Osteocyte (in vitro differentiated cells): ENCODE data around the gene HSD17B2. TPM values are rescaled to one million over a fixed set of nuclear protein-coding genes. Genes with fewer than 3 reads are reported as not detected.

ENCODE experiments used
- DNase-seq: peaks from one replicate; pipeline ENCODE4 v3.0.0; 2021; ENCODE audit warnings: mixed read lengths; ENCODE audit not compliant: unreplicated experiment; ENCODE audit errors: extremely low spot score
- H3K27ac Mint-ChIP-seq: one replicate; pipeline ENCODE4 v1.8.0; 2021; ENCODE audit warnings: mild to moderate bottlenecking, mixed read lengths; ENCODE audit not compliant: unreplicated experiment
- H3K27me3 Mint-ChIP-seq: one replicate; pipeline ENCODE4 v1.8.0; 2021; ENCODE audit warnings: mixed read lengths; ENCODE audit not compliant: unreplicated experiment
- H3K36me3 Mint-ChIP-seq: one replicate; pipeline ENCODE4 v1.8.0; 2021; ENCODE audit warnings: mixed read lengths; ENCODE audit not compliant: unreplicated experiment
- H3K4me1 Mint-ChIP-seq: one replicate; pipeline ENCODE4 v1.8.0; 2021; ENCODE audit warnings: mixed read lengths; ENCODE audit not compliant: unreplicated experiment
- H3K4me3 Mint-ChIP-seq: one replicate; pipeline ENCODE4 v1.8.0; 2021; ENCODE audit warnings: mild to moderate bottlenecking, moderate library complexity, mixed read lengths; ENCODE audit not compliant: unreplicated experiment
- H3K9me3 Mint-ChIP-seq: one replicate; pipeline ENCODE4 v1.8.0; 2021; ENCODE audit warnings: mixed read lengths; ENCODE audit not compliant: unreplicated experiment
- CTCF ChIP-seq: fragments of 200-600 bp; sonication (generic); IDR thresholded peaks from 2 replicates; pipeline ENCODE4 v1.5.0; 2021; ENCODE audit warnings: antibody characterized with exemption, mild to moderate bottlenecking, moderate library complexity
- total RNA-seq: library from RNA; stranded (reverse); gene quantifications from 2 replicates; pipeline ENCODE4 v1.2.1, GENCODE V29; 2021

The HSD17B2 gene
- total RNA-seq, 1 donor from 2014 or later: 0.40 TPM

DNA sequence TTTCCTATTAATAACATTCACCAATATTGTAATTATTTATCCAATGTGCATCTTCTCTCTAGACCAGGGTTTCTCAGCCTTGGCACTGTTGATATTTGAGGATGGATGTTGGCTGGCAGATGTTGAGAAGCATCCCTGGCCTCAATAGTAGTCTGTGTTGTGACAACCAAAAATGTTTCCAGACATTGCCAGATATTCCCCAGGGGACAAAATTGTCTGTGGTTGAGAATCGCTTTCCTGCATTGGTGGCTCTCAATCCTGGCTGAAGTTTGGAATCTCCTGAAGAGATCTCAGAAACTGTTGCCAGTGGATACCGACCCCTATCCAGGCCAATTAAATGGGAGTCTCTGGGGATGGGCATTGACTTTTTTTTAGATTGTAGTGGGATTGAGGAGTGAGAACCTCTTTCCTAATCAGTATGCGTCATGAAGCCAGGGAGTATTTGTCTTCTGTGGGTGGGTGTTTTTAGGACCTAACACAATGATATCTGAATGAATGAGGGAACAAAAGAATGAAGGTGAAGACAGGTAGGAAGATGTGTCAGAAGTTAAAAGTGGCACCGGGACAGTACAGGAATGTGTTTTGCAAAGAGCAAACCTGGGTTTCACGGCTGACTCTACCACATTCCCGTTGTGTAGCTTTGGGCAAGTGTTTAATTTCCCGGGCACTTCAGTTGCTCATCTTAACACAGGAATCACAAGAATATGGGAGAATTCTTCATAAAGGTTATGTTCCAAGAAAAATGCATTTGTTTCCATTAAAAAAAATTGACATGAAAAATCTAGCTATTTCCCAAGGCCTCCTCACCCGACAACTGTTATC, 24.3 kb downstream of the HSD17B2 start:
- TF ChIP-seq CTCF: no peak
- Mint-ChIP-seq H3K27ac (no peak overlapping the region), H3K4me3 (no peak overlapping the region), H3K27me3 (peaks cover 31% of the 10 kb centered on the region), H3K36me3 (no peaks in the 10 kb centered on the region), H3K9me3 (no peaks in the 10 kb centered on the region), H3K4me1 (no peaks in the 10 kb centered on the region)
- DNase-seq: no peak

DNA sequence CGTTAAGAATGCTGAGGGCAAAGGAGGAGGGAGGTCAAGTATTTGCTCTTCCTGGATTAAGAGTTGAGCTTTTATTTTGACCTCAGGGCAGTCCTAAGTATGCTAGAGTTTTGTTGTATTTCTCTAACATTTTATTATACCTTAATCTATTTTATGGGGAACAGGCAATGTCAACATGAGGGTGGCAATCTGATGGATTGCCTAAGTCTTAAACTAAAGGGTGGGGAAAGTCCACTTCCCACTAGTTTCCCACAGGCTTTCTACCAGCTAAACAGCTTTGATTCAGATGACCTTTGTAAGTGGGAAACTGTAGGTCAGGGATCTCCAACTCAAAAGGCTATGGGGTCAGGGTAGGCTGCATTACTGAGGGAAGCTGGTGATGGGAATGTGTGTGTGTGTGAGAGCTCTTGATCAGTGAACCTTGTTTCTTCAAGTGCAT, 24.9 kb downstream of the HSD17B2 start:
- no peak for TF ChIP-seq CTCF

GRCh38 chr16:82061861-82062525, 26.9 kb downstream of the HSD17B2 start:
- Mint-ChIP-seq H3K4me3 (no peak overlapping the region), H3K9me3 (no peaks in the 10 kb centered on the region), H3K27ac (no peak overlapping the region), H3K4me1 (no peaks in the 10 kb centered on the region), H3K36me3 (no peaks in the 10 kb centered on the region), H3K27me3 (peaks cover 23% of the 10 kb centered on the region)
- TF ChIP-seq CTCF: peak; percentile 45
- no peak for DNase-seq

More for the DNA sequence above, 24.9 kb downstream of the HSD17B2 start:
- no peak overlapping the region for H3K4me3 Mint-ChIP-seq
- H3K36me3 Mint-ChIP-seq: no peaks in the 10 kb centered on the region
- H3K27me3 Mint-ChIP-seq: peaks cover 31% of the 10 kb centered on the region
- H3K9me3 Mint-ChIP-seq: no peaks in the 10 kb centered on the region
- DNase-seq: no peak
- H3K27ac Mint-ChIP-seq: no peak overlapping the region
- no peaks in the 10 kb centered on the region for H3K4me1 Mint-ChIP-seq

DNA sequence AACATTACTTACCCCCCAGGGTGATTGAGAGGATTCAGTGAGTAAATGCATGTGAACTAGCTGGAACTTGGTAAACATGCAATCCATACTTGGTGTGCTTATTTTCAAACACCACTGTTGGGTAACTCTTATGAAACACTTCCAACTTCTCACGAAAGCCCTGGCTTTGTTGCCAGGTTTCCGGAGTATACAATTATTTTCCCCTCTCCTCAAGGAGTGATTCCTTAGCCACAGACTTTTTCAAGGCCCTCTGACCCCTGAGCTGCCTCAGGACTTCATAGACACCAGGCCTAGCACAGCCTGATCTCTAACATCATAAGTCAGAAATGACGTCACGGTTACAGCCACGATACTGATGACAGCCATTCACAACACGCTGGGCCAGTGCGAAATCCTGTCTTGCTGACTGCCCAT, 27.6 kb downstream of the HSD17B2 start:
- Mint-ChIP-seq H3K9me3 (no peaks in the 10 kb centered on the region), H3K27ac (no peak overlapping the region), H3K27me3 (peaks cover 23% of the 10 kb centered on the region), H3K4me3 (no peak overlapping the region), H3K4me1 (no peaks in the 10 kb centered on the region), H3K36me3 (no peaks in the 10 kb centered on the region)
- TF ChIP-seq CTCF: no peak
- no peak for DNase-seq

DNA sequence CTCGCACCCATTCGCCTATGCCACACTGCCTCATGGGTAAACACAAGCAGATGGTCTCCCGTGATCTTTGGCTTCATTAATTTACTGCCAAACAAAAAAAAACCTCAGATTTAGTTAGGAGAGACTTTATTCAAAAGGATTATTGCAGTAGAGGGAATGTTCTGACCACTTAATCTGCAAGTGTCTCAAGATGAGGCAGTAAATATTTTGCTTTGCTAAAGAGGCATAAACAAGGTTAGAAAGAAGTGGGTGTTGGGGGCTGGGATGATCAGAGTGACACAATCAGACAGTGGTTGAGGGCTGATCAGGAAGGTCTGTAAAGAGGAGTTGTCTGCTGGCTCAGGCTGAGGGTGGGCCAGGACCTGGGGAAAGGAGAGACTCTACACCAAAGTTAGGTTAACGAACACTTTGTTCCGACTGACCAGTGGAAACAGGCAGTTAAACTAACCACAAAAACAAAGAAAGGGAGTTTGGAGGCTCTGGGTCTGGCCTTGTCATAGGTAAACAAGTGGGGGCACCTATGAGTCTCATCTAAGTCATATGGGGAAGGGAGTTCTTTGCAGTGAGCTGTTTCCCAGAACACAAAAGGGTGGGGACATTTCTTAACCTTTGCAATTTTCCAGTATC, 28.5 kb downstream of the HSD17B2 start:
- DNase-seq: no peak
- Mint-ChIP-seq H3K4me1 (no peaks in the 10 kb centered on the region), H3K27me3 (peaks cover 23% of the 10 kb centered on the region), H3K36me3 (no peaks in the 10 kb centered on the region), H3K9me3 (no peaks in the 10 kb centered on the region), H3K27ac (no peak overlapping the region), H3K4me3 (no peak overlapping the region)
- no peak for TF ChIP-seq CTCF
